Mucosa of gallbladder (tissue), 1 donor: ENCODE measurements around the gene TMEM270. TPM values are rescaled to one million over a fixed set of nuclear protein-coding genes. Genes with fewer than 3 reads are reported as not detected.

Experiments used
- DNase-seq: peaks from one replicate; pipeline ENCODE4 v3.0.0-alpha.2; 2020; ENCODE audit warnings: low spot score
- total RNA-seq: library from RNA; stranded (reverse); gene quantifications from one replicate; pipeline ENCODE4 v1.2.1, GENCODE V29; 2021
- donor health status: DM: no; HTN: no; CAD: no.

The TMEM270 gene
- total RNA-seq, 1 donor from 2014 or later, result not detected

DNA sequence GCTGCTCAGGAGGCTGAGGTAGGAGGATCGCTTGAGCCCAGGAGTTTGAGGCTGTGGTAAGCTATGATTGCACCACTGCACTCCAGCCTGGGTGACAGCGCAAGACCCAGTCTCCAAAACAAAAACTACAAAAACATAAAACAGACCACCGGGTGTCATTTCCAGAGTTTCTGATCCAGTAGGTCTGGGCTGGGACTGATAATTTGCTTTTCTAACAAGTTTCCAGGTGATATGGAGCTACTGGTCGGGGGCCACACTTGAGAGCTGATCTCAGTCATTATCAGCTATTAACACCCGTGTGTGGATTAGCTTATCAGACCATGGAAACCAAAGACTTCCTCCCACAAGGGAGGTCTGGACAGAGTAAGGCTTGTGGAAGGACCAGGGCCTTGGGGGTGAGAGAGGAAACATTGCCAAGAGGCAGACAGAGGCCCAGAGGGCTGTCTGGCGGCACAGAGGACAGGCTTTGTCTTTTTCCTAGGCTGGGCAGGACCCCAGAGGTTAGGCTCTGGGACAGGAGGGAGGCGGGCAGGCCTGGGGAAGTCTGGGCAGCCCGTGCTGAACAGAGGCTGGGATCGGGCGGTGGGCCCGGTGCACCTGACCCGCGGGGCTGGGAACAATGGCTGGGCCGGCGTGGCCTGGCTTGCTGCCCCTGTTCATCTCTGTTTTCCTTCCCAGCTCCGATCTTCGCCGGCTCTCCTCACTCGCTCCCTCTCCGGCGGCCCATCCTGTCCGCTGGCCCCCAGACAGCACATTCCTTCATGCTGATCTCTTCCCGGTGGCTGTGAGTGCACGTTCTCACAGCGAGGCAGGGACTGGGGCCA is 25.2 kb downstream of the TMEM270 start:
- peak; percentile 71 for DNase-seq

DNA sequence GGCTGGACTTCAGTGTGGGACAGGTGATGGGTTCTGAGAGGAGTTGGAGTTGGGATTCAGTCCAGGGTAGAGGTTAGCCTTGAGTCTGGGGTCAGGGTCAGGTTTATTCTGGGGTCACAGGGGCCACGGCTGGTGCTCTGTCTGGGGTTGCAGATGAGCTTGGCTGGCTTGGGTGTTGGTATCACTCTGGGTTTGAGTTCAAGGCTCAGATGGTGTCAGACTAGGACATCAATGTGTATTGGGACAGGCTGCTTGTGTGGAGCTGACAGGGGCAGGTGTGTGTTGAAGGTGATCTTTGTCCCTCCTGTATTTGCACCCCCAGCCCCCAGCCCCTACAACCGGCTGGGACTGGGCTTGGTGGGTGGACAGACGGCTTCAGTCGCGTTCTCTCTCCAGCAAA is 26.8 kb downstream of the TMEM270 start:
- no peak for DNase-seq

DNA sequence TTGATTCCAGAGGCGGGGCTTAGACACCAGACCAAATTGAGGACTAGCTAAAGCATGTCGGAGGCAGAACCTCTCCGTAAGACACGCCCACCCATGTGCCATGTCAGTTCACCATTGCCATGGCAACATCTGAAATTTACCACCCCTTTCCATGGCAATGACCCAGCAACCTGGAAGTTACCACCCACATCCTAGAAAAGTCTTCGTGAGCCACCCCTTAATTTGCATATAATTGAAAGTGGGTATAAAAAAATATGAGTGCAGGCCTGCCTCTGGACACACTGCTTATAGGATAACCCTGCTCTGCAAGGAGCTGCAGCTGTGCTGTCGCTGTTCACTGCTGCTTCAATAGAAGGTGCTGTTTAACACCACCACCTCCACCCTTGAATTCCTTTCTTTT is 28.0 kb downstream of the TMEM270 start:
- DNase-seq, result no peak

DNA sequence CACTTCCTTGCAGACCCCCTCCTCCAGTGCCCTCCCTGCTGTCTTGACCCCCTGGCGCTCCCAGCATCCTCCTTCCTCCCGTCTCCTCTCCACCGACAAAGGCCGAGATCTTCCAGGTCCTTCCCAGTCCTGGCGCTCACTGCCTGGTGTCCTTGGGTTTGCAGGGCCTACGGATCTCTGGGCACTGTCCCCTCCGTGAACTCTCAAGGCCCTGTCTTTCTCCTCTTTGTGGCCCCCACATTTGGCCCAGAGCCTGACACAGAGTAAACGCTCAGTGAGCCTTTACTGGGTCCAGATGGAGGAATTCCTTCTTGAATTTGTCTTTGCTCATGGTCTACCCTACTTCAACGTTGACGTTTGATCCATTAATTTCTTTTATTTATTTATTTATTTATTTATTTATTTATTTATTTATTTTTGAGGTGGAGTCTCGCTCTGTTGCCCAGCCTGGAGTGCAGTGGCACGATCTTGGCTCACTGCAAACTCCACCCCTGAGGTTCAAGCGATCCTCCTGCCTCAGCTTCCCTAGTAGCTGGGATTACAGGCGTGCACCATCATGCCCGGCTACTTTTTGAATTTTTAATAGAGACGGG is 29.7 kb downstream of the TMEM270 start:
- no peak for DNase-seq

DNA sequence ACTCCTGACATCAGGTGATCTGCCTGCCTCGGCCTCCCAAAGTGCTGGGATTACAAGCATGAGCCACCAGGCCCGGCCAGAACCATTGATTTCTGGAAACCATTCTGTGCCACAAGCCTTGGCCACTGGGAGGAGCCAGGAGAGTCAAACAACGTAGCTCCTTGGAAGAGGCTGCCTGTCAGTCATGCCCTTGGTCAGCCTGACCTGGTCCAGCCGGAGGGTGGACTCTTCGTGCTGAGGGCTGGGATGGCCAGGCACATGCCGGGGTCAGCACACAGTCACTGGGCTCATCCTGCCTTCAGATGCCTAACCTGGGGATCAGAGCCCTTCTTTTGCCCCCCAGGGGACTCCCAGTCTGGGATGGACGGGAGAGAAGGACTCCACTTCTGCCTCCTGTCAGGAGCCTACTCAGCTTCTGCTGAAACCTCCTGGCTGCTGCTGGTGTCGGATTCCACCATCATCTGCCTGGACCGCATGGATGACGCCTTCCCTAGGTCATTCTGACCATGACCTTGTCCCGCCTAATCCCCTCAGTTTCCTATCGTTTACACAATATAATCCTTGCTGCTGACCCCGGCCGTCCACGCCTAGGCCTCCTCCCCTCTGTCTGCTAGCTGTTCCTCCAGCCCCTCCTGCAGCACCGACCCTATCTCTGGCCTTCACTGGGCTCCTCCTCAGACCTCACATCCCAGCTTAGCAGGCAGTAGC is 30.4 kb downstream of the TMEM270 start:
- no peak for DNase-seq

DNA sequence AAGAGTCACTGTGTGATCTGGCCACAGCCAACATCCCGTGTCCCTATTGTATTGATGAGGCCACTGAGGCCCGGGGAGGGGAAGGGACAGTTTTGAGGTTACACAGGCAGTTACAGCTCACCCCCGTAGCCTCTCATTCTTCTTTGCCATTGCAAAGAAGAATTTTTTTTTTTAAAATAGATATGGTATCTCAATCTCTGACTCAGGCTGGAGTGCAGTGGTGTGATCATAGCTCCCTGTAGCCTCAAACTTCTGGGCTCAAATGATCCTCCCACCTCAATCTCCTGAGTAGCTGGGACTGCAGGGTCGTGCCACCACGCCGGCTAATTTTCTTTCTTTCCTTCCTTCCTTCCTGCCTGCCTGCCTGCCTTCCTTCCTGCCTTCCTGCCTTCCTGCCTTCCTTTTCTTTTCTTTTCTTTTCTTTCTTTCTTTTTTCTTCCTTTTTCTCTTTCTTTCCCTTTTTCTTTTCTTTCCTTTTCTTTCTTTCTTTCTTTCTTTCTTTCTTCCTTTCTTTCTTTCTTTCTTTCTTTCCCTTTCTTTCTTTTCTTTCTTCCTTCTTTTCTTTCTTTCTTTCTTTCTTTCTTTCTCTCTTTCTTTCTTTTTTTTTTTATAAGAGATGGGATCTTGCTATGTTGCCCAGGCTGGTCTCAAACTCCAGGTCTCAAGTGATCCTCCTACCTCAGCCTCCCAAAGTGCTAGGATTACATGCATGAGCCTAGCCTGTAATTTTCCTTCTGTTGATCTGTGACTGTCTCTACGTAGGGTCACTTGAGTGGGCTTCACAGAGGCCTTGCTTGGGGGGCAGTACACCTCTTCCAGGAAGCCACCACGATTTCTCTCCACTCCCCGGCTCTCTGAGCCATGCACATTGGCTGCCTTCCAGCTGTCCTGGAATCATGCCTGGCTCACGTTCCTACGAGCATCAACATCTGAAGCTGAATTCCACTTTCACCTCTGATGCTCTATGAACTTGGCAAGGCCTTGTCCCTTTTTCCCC is 31.3 kb downstream of the TMEM270 start:
- no peak for DNase-seq

DNA sequence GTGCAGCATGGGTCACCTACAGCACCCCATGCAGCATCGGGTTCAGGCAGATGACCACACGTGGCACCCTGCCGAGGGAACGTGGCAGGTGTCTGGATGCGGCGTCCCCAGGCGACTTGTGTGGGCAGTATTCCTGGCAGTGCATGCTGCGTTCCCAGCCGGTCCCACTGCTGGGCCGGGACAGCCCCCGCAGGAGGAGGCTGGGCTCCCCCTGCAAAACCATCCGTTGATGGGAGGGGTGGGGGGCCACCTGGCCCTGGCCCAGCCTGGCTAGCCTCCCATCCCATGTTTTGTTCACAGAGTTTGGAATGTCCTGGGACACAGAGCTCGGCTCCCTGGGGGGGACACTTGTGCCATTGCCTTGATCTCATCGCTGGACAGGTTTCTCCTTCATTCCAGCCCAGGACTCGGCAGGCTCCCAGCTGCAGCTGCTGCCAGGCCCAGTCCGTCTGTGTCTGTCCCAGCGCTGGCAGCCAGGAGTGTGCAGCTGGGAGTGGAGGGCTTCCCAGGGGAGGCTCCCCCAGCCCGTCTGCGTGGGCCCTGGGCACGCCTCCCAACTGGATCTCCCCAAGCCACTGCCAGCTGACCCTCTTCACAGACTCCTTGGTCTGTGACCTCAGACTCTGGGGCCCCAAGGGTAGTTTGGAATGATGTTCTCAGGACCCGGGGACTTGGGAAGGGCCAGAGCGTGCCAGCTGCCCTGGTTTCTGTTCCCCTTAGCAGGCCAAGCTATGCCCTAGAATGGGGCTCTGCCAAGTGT is 32.6 kb downstream of the TMEM270 start:
- DNase-seq, result no peak

DNA sequence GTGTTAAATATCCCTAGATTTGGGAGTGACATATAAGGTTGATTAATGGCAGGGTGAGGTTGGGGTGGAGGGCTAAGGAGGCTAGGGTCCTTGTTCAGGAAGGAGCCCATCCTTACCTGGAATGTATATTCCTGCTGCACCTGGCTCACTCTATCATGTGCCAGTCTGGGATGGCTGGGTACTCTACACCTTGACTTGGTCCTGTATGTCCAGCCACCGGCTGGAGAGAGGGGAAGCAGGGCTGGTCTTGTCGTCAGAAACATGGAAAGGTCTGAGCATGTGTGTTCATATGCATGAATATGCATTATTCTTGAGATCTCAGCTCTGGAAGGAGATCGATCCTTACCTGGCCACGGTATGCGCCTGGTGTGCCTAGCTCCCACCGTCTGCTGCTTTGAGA is 33.2 kb downstream of the TMEM270 start:
- DNase-seq, result no peak

DNA sequence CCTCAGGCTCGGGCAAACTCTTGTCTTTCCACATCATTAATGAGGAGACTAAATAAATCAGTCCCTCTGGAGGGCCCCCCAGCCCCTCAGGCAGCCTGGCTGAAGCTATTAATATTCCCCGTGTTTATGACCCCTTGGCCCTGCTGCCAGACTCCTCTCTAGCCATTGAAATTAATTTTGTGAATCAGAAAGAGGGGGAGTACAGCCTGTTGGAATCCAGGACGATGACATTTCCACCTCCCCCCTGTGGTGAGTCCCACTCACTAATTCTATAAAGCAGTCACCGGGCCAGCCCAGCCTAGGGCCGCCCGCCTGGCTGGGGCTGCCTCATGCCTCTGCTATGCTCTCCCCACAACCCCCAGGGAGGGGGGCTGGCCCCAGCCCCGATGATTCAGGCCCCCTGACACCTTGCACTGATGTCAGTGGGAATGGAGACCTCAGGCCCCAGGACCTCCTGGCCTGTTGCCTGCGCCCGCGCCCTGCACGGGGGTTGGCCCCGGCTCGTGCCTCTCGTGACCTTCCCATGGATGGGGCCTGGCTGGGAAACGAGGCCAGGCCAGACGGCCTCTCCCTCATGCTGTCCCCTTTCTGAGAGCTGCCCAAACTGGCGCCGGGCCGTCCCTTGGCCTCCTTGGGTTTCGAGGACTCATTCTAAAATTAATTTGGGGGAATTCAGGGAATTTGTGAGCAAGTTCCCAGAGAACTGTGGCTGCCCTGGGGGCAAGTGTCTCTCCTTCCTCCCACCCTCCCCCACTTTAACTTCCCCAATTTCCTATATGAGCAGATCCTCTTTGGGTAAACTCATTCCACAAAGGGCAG is 34.0 kb downstream of the TMEM270 start:
- DNase-seq, result no peak

DNA sequence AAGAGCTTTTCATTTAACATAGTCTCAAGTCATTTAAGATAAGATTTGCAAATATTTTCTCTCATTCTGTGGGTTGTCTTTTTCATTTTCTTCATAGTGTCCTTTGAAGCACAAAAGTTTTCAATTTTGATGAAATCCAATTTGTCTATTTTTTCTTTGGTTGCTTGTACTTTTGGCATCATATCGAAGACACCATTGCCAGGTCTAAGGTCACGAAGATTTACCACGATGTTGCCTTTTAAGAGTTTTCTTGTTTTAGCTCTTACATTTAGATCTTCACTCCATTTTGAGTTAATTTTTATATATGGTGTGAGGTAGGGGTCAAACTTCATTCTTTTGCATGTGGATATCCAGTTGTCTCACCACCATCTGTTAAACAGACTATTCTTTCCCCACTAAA is 34.7 kb downstream of the TMEM270 start:
- no peak for DNase-seq

DNA sequence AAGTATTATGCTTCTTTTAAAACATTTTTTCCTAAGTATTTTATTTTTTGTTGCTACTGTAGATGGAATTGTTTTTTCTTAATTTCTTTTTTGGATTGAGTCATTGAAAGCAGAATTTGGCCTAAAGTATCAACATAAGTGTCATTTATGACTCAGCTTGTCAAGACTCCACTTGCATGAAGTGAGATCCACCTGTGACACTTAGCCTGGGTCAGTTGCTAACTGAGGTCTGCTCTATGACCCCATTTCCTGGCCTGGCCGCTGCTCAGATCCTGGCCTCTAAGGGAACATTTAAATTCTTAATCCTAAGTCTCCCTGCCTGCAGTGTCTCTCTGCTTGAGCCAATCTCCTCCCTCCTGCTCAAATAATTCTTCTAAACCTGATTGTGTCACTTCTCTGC is 35.5 kb downstream of the TMEM270 start:
- no peak for DNase-seq

DNA sequence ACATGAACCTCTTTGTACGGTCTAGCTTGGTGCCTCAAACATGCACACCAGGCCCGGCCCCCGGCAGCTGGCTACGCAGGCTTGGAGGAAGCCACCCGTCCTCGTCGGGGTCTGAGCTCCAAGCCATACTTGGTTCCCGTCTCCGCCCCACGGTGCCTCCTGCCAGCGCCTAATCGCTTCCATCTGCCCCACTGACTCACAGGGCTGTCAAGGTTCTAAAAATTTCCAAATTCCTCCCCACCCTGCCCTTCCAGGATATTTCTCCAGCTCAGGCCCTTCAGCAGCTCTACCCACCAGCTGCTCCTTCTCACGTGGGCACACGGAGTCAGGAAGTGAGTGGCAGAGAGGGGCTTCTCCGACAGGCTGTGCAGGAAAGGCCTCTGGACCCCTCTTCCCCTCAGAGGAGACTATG is 38.8 kb downstream of the TMEM270 start:
- DNase-seq, result no peak

DNA sequence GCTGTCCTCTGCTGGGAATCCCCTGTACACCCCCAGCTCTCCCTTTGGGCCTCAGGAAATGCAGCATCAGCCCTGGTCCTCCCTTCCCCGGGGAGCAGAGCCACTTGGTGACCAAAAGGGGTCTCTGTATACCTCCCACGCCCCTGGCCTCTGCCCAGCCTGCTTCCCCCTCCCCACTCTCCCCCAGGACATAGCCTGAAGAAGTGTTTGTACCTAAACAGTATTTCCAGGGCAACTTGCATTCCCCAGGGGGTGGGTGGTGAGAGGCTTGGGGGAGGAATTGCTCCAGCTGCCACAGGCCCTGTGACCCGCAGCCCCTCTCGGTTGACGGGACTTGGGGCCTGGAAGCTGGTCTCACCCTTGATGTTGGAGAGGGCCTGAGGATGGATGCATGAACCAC is 39.3 kb downstream of the TMEM270 start:
- no peak for DNase-seq

DNA sequence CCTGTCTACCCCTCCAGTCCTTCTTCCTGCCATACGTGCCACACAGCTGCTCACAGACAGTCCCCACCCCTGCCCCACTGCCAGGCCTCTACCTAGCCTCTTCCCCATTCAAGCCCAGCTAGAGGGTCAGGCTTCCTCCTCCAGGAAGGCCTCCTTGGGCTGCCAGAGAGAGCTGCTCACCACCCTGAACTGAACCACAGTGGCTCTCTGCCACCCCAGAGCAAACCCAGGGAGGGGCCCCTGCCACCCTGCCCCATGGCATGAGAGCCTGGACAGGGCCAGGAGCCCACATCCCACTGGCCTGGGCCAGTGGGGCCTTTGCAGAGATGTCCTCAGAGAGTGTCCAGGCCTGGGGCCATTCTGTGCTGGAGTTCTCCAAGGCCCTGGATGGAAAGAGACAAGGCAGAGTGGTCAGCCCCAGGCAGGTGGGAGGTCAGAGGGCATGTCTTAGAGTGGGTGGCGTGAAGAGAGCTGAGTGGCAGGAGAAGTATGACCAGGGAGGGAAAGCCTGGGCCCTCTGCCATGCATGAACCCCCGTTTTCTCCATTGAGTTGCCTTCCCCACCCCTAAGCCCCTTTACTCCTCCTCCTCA is 40.4 kb downstream of the TMEM270 start:
- no peak for DNase-seq

DNA sequence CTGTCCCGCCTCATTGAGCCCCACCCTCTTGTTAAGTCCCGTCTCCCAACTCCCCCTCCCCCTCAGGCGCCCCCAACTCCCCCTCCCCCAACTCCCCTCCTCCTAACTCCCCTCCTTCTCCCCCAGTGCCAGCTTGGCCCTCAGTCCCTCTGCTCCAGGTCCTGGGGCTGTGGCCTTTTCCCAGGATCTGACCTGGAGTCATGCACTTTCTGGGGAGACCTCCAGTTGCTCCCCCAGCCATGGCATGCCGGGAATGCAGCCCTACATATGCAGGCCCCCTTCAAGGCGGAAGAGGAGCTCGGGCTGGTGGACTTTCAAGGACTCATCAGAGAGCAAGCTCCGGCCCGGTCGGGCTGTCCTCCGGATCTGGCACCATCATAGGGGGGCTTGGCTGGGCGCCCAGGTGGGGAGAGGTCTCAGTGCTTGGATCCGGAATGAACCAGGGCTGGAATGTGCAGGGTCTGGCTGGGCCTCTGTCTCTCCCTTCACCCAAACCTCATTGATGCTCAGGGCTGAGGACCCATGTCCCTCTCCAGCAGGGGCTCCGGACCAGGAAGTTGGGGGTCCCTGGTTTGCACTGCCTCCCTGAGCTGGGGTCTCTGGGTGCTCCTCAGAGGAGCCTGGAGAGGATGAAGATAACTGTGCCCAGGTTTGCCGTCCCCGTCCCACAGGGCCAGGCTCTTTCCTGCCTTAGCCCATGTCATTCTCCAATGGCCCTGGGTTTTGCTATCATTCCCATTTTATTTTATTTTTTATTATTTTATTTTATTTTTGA is 41.1 kb downstream of the TMEM270 start:
- DNase-seq, result no peak

DNA sequence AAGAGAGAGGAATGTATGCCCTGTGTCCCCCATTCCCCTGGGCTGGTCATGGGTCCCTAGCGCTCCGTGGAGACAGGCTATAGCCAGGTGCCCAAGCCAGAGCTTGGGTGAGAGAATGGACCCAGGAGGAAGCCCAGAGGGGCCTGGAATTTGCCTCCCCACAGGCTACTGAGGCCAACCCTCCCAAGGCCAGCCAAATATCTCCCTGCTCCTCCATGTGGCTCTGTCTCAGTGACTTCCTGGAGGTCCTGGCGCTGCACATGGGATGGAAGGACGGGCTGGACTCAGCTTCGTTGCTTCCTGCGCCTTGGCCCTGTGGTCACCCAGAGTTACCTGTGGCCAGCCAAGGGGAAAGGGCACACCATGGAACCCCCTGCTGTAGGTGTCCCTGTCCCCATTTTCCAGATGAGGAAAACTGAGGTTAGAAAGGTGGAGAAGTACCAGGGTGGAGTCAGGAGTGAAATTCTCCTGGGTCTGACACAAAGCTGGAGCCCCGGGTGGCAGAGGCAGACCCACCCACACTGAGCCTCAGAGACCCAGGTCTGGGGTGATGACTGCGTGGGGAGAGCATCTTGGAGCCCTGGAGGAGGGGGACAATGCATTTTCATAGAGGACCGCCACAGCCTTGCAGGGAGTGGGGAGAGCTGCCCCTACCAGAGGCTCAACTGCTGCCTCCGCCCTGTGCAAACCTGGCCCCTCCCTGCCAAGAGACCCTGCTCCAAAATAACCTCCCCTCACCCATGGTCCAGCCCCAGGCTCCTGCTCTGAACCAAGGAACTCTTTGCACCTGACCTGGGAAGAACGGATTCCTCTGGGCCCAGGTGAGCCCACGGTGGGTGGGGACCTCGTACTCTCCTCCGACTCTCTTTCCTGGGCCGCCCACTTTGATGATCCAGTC is 42.6 kb downstream of the TMEM270 start:
- DNase-seq, result no peak

DNA sequence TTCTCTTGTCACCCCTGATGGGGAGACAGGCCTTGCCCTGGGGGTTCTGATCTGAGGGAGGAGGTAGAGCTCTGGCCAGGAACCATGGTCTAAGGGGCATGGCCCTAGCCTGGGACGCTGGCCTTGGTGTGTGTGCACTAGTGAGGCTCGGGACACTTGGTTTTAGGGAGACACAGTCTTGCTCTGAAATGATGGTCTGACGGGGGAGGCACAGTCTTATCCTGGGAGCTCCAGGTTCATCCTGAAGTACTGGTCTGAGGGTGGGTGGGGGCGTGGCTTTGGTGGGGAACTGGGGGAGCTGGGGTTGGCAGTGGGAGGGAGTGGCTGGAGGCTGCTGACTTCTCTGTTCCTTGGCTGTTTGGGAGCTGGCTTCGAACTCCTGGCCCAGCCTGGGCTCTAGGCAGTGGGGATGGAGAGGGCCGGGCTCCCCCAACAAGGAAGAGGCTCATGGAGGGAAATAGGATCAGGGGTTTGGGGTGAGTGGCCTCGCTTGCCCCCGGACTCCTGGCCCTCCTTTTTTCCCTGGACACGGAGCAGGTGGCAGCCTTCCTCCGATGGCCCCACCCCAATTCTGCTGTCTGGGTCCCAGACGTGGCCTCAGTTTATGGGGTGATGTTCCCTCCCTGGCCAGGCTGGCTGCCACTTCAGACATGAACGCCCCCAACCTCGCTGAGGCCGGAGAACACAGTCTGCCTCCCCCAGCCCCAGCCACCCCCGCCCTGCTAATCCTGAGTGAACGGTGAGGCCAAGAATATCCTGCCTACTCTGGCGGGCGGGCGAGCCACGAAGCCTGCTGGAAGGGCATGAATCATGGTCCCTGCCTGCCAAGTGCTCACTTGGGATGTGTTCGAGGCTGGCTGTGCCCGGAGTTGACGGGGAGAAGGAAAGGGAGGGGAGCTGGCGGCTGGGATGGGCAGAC is 43.5 kb downstream of the TMEM270 start:
- no peak for DNase-seq
